Lower lobe of right lung (tissue), 2 donors: ENCODE measurements around the gene PLXNA4. TPM values are rescaled to one million over a fixed set of nuclear protein-coding genes. Genes with fewer than 3 reads are reported as not detected.
A peak's percentile ranks its signal among the peaks of the same experiment; 100 is the strongest.

Experiments
- ATAC-seq, 2 donors: fragments of 200-7000 bp; cut with Tn5 transposase; one replicate each; pipeline ENCODE4 v1.9.1; 2020 to 2022; ENCODE audit warnings: mild to moderate bottlenecking in 2 of 2, moderate library complexity in 2 of 2
- DNase-seq: peaks from one replicate; pipeline ENCODE4 v3.0.0-alpha.2; 2020
- H3K27ac ChIP-seq: fragments of 200-600 bp; one replicate; pipeline ENCODE4 v1.8.0; 2022
- H3K27me3 ChIP-seq: fragments of 200-600 bp; one replicate; pipeline ENCODE4 v1.8.0; 2022; ENCODE audit warnings: low read depth
- H3K36me3 ChIP-seq: fragments of 200-600 bp; one replicate; pipeline ENCODE4 v1.8.0; 2022; ENCODE audit warnings: mild to moderate bottlenecking
- H3K4me1 ChIP-seq: fragments of 200-600 bp; one replicate; pipeline ENCODE4 v1.8.0; 2022
- H3K4me3 ChIP-seq: fragments of 200-600 bp; one replicate; pipeline ENCODE4 v1.8.0; 2022; ENCODE audit warnings: mild to moderate bottlenecking
- H3K9me3 ChIP-seq: fragments of 200-600 bp; one replicate; pipeline ENCODE4 v1.8.0; 2022
- CTCF ChIP-seq: fragments of 200-600 bp; IDR thresholded peaks from one replicate; pipeline ENCODE4 v1.8.0; 2022; ENCODE audit warnings: antibody characterized with exemption, mild to moderate bottlenecking
- intact Hi-C: fragments of 100-400 bp; cut with DNase I; formaldehyde crosslinking; loops from one replicate; pipeline ENCODE4 v1.11.0; 2022
- total RNA-seq: library from RNA; stranded (reverse); fragmentation: NEBNext Ultra II Directional; extraction: Animal tissue kit (Norgen Biotek cat#: 25700); gene quantifications from one replicate; pipeline ENCODE4 v1.2.1, GENCODE V29; 2021
- donor health status: DM: no; HTN: yes; CAD: no; lungs with severe emphysema.

Gene PLXNA4
- total RNA-seq, 1 donor from 2014 or later: 4.3 TPM

- TF ChIP-seq CTCF: no peak
Observed at GRCh38 chr7:132544999-132545398, 31.3 kb downstream of the PLXNA4 start.

GRCh38 chr7:132544025-132544424 lies 32.2 kb downstream of the PLXNA4 start:
- no peaks in the 10 kb centered on the region for H3K4me1 ChIP-seq
- intact Hi-C loops: no loop called here
- no peaks in the 10 kb centered on the region for H3K27me3 ChIP-seq

More at GRCh38 chr7:132544999-132545398, 31.3 kb downstream of the PLXNA4 start:
- ATAC-seq (no peak), DNase-seq (no peak)
- no peaks in the 10 kb centered on the region for H3K9me3 ChIP-seq
- H3K4me1 ChIP-seq: no peaks in the 10 kb centered on the region
- H3K27ac ChIP-seq: no peak overlapping the region
- intact Hi-C loops: no loop called here
- H3K36me3 ChIP-seq: no peaks in the 10 kb centered on the region
- H3K4me3 ChIP-seq: no peak overlapping the region
- H3K27me3 ChIP-seq: no peaks in the 10 kb centered on the region

GRCh38 chr7:132542895-132543294 lies 33.4 kb downstream of the PLXNA4 start:
- ATAC-seq (no peak), DNase-seq (no peak)
- H3K4me1 ChIP-seq: no peaks in the 10 kb centered on the region
- intact Hi-C loops: no loop called here
- no peaks in the 10 kb centered on the region for H3K9me3 ChIP-seq
- TF ChIP-seq CTCF: no peak
- H3K36me3 ChIP-seq: no peaks in the 10 kb centered on the region
- H3K27ac ChIP-seq: no peak overlapping the region
- H3K27me3 ChIP-seq: no peaks in the 10 kb centered on the region
- H3K4me3 ChIP-seq: no peak overlapping the region

More at GRCh38 chr7:132544025-132544424, 32.2 kb downstream of the PLXNA4 start:
- no peaks in the 10 kb centered on the region for H3K9me3 ChIP-seq
- H3K4me3 ChIP-seq: no peak overlapping the region
- no peak overlapping the region for H3K27ac ChIP-seq
- DNase-seq (no peak), ATAC-seq (no peak)
- no peak for TF ChIP-seq CTCF
- H3K36me3 ChIP-seq: no peaks in the 10 kb centered on the region

GRCh38 chr7:132541656-132542055 lies 34.6 kb downstream of the PLXNA4 start:
- no peaks in the 10 kb centered on the region for H3K27me3 ChIP-seq
- no peaks in the 10 kb centered on the region for H3K4me1 ChIP-seq
- DNase-seq (no peak), ATAC-seq (no peak)
- intact Hi-C loops: no loop called here
- H3K9me3 ChIP-seq: no peaks in the 10 kb centered on the region
- H3K4me3 ChIP-seq: no peak overlapping the region
- no peak overlapping the region for H3K27ac ChIP-seq
- H3K36me3 ChIP-seq: no peaks in the 10 kb centered on the region
- TF ChIP-seq CTCF: no peak

- Histone ChIP-seq H3K4me1 (no peaks in the 10 kb centered on the region), H3K27me3 (no peaks in the 10 kb centered on the region), H3K27ac (no peak overlapping the region), H3K36me3 (no peaks in the 10 kb centered on the region), H3K4me3 (no peak overlapping the region), H3K9me3 (no peaks in the 10 kb centered on the region)
- intact Hi-C loops: no loop called here
- no peak for TF ChIP-seq CTCF
- DNase-seq: no peak
- peak in 1 of 2 donors; percentile 67 for ATAC-seq
Observed at GRCh38 chr7:132537456-132538145, 38.7 kb downstream of the PLXNA4 start.
